NCI-H1092 (cell line): ENCODE results near the gene PDIA5.

Experiments
- DNase-seq: peaks from one replicate; lab custom pipeline; 2025; lab: John Stamatoyannopoulos, UW

Gene PDIA5

GRCh38 chr3:123119802-123120201 is 53.0 kb downstream of the PDIA5 start:
- DNase-seq, result no peak

- DNase-seq, result no peak
Measured at GRCh38 chr3:123120573-123120972, 53.7 kb downstream of the PDIA5 start.

DNA sequence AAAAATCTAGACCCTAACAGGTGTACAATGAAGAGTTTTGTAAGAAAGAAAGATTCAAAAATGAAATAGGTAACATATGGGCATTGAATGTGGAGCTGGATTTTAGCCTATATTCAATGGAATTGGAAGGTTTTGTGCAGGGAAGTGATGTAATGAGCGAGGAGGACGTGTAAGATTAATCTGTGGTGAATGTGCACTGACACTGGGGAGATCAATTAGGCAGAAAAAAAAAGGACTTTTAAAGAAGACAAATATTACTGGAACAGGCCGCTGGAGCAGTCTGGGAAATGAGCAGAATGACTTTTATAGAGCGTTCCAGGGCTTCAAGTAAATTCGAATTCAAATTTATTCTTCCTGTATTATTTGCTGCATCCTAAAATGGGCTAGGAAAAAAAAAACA is 55.2 kb downstream of the PDIA5 start:
- no peak for DNase-seq

- no peak for DNase-seq
Measured at GRCh38 chr3:123122525-123123315, 55.9 kb downstream of the PDIA5 start.

DNA sequence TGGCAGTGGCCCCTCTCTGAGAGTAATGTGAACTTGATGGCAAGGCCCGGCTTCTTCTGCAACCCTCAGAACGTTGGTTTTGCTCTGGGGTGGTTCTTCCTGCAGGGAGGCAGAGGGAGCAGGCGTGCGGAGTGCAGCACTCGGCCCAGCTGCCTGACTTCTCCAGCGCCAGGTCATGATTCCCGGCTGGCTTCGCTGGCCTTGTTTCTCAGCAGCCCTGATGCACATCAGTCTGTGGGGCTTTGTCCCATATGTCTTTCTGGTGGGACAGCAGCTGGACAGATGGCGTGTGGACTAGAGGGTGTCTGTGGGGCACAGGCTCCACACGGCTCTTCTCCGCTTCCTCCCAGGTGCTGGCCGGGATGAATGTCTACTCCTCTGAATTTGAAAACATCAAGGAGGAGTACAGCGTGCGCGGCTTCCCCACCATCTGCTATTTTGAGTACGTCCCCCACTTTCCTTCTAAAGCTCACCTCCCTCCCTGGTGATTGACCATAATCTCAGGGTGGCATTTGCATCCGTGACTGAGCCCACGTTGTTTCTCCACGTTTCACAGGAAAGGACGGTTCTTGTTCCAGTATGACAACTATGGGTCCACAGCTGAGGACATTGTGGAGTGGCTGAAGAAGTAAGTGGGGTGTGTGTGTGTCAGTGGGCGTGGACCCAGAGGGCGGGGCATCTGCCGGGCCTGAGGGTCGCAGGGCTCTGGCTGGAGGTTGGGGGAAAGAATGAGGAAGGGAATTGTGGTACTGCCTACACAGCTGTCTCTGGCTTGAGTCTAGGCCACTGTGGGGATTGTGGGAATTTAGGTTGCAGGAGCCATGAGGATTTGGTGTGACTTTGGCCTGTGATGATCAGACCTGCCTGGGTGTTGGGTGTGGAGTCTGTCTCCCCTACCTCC is 57.1 kb downstream of the PDIA5 start:
- DNase-seq, result no peak

- DNase-seq, result no peak
Measured at GRCh38 chr3:123124971-123125370, 58.1 kb downstream of the PDIA5 start.

DNA sequence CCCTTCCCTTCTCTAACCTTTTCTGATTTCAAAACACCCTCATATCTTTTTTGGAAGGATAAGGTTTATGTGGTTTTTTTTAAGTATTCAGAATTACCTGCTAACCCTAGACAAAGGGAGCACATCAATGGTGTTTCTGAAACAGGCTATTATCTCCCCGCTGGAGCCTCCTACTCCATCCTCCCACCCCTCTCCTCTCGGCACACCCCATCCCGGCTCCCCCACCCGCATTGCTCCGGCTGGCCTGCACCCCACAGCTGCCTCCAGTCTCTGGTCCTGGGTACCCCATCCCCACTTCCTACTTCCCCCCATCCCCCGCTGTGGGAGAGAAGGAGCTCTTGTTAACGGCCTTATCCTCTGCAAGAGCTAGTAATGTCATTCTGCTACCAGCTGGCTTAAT is 59.2 kb downstream of the PDIA5 start:
- no peak for DNase-seq

- DNase-seq, result no peak
Measured at GRCh38 chr3:123126653-123127052, 59.8 kb downstream of the PDIA5 start.

GRCh38 chr3:123129092-123129491 is 62.3 kb downstream of the PDIA5 start:
- no peak for DNase-seq

DNA sequence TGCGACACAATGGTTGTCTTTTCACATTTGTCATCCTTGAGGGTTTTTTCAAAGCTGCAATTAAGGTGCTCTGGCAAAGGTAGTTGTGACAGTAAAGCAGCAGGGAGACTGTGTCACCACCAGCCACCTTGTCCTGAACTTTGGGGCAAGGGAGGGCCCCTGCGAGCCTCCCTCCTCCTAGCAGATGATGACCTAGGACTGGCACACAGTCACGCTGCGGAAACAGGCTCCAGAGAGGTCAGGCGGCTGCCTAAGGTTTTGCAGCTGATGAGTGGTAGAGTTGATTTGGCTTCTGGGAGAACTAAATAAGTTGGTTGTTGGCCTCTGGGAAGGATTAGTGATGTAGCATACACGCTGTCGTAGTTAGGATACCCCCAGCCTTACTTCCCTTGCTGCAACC is 62.7 kb downstream of the PDIA5 start:
- no peak for DNase-seq

DNA sequence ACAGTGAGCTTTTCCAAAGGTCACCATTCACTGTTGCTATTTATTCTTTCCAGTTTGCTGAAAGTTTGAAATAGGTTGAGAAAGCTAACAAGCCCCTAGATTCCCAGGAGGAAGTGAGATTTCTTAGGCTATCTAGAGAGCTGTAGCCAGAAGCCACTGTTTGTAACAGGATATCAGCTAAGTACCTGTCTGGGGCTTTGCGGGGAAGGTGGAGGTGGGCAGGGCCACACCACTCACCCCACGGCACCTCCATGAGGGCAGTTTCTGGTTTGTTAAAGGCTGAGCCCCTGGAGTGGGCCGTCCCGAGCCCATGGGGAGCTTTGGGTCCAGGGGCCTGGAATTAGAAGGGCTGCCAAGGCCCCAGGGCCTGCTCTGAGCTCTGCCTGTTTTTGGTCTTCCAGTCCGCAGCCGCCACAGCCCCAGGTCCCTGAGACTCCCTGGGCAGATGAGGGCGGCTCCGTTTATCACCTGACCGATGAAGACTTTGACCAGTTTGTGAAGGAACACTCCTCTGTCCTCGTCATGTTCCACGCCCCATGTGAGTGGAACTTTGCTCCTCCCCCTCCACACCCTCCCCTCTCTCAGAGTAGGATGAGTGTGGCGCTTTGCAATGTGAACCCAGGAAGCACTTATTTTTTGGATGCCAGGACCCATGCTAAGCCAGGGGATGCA is 63.4 kb downstream of the PDIA5 start:
- DNase-seq, result no peak

- DNase-seq, result no peak
Measured at GRCh38 chr3:123134671-123135070, 67.8 kb downstream of the PDIA5 start.

DNA sequence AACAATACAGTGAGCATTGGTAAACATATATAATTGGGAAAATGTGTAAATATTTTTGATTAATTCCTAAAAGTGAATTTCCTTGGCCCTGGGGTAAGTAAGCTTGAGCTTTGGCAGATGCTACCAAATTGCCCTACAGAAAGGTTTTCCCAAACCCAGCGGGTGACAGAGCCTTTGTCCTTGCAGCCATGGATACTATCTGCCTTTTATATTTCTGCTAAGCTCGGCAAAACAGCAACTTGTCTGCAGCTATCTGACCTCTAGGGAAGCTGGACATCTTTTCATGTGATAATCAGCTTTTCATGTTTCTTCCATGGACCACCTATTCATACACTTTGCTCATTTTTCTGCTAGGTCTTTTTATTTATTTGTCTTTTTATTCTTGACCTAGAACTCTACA is 70.2 kb downstream of the PDIA5 start:
- DNase-seq, result no peak

DNA sequence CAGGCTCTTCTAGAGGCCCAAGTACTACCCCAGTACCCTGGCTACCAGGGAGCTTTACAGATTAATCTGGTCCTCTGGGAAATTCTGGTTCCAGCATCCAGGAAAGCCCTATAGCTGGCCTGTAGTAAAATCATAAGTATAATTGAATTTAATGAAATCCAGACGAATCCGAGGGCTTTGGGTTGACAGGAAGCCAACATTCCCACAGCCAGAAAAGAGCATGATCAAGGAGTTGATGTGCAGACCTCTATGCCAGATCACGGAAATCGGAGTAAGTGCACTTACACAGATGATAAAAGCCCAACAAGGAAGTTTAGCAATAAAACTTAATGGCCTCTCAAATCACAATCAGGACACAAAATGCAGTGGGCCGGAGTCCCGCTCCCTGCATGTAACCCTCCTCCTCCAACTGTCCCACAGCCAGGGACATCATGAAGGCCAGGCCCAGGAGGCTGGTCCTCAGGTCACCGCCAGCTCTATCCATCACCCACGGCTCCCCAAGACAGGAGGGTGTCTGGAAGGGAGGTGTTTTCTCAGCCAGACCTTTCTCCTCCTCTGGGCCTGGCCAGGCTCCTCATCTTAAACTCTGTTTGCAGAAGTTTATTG is 72.1 kb downstream of the PDIA5 start:
- no peak for DNase-seq

- no peak for DNase-seq
Measured at GRCh38 chr3:123139522-123139921, 72.7 kb downstream of the PDIA5 start.

- no peak for DNase-seq
Measured at GRCh38 chr3:123140550-123140949, 73.7 kb downstream of the PDIA5 start.

DNA sequence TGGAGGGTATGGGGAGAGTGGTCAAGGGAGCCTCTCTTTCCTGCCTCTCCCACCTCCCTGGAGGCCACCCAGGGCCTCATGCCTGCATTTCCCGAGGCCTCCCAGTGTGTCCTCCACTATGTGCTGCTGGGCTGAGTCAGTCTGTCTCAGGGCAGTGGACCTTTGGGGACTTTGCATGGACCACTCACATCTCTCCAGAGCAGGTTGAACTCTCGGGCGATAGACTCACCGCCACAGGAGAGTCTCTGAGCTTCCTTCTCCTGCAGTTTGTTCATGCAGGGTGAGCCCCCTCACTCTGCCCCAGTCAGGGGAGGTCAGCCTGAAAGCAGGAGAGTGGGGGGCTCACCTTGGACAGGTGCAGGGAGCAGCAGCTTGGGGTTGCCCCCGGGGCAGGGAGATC is 74.5 kb downstream of the PDIA5 start:
- DNase-seq, result no peak

- no peak for DNase-seq
Measured at GRCh38 chr3:123143669-123144411, 77.0 kb downstream of the PDIA5 start.

- no peak for DNase-seq
Measured at GRCh38 chr3:123147754-123148535, 81.1 kb downstream of the PDIA5 start.

DNA sequence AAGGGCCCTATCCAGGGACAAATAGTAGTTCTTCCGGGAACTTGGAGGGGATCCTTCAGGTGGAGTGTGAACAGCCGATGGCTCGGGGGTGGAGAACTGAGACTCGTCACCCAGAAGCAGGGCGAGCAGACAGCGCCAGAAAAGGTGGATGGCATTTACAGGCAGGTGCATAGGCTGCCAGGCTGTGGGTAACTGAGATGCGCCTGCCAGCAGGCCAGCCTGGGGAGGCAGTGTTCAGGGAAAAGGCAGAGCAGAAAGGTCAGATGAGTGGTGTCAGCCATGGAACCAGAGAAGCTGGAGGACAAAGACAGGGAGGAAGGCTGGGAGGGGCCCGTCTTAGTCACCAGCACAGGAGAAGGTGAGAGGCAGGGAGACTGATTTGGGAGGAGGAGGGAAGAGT is 81.9 kb downstream of the PDIA5 start:
- DNase-seq, result no peak

DNA sequence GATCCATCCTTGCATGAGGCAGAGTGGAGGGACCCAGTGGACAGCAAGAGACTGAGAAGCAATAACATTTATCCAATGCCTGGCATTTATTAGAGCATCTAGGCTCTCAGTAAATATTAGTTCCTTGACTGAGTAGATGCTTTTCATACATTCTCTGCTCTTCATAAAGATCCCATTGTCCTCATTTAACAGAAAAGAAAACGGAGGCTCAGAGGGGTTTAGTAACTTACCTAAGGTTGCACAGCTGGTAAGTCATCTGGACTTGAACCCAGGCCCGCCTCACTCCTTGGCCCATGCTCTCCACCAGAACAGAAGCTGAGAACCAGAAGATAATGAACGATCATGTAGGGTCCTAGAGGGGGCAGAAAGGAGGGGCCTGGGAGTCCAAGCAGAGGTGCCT is 82.7 kb downstream of the PDIA5 start:
- no peak for DNase-seq
